Lower leg skin (tissue), 3 donors: ENCODE results near the gene D2HGDH.
"Not testable (repeated sequence)": the region's sequence is repeated elsewhere in the genome, so short reads cannot be mapped to it uniquely, and the experiment has no call there.

Source experiments
- POLR2A ChIP-seq, 2 donors: fragments of 450-650 bp; IDR thresholded peaks; one replicate each; pipeline ENCODE4 v1.6.1; 2016 to 2017; ENCODE audit warnings: antibody characterized with exemption in 2 of 2, mild to moderate bottlenecking in 1 of 2, moderate library complexity in 1 of 2
- TF ChIP-seq, protein P1 (sequence below), 3 donors: fragments of 450-650 bp; IDR thresholded peaks; one replicate each; pipeline ENCODE4 v1.5.1; 2016; ENCODE audit warnings: antibody characterized with exemption in 3 of 3, mild to moderate bottlenecking in 3 of 3, moderate library complexity in 2 of 3

DNA sequence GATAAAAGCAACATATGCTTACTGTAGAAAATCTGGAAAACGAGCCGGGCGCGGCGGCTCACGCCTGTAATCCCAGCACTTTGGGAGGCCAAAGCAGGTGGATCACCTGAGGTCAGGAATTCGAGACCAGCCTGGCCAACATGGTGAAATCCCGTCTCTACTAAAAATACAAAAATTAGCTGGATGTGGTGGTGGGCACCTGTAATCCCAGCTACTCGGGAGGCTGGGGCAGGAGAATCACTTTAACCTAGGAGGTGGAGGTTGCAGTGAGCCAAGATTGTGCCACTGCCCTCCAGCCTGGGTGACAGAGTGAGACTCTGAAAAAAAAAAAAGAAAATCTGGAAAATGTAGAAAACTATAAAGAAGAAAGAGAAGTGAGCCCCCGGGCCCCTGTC is 83.4 kb downstream of the D2HGDH start:
- TF ChIP-seq, protein P1, sequence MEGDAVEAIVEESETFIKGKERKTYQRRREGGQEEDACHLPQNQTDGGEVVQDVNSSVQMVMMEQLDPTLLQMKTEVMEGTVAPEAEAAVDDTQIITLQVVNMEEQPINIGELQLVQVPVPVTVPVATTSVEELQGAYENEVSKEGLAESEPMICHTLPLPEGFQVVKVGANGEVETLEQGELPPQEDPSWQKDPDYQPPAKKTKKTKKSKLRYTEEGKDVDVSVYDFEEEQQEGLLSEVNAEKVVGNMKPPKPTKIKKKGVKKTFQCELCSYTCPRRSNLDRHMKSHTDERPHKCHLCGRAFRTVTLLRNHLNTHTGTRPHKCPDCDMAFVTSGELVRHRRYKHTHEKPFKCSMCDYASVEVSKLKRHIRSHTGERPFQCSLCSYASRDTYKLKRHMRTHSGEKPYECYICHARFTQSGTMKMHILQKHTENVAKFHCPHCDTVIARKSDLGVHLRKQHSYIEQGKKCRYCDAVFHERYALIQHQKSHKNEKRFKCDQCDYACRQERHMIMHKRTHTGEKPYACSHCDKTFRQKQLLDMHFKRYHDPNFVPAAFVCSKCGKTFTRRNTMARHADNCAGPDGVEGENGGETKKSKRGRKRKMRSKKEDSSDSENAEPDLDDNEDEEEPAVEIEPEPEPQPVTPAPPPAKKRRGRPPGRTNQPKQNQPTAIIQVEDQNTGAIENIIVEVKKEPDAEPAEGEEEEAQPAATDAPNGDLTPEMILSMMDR (IDR thresholded peaks at IDR 0.05) = not testable (repeated sequence)
- TF ChIP-seq POLR2A (IDR thresholded peaks at IDR 0.05) = not testable (repeated sequence)
